PFSK-1 (cell line): Measurements from ENCODE around the gene SLC27A4.

Source experiments
- FOXP2 ChIP-seq: optimal IDR thresholded peaks from 2 replicates; pipeline ENCODE3; 2011; ENCODE audit warnings: borderline replicate concordance, control low read depth, inconsistent platforms; ENCODE audit not compliant: insufficient read depth; ENCODE audit errors: extremely low read length, extremely low read depth
- POLR2AphosphoS5 ChIP-seq: IDR thresholded peaks from 2 replicates; pipeline ENCODE4 v1.6.1; 2012; ENCODE audit warnings: low read depth, mild to moderate bottlenecking, control low read depth, low read length, moderate library complexity
- REST ChIP-seq, 2 experiments: IDR thresholded peaks; 2 replicates each; pipeline versions ENCODE4 v1.6.1 to v1.8.0; 2011 to 2012; ENCODE audit warnings: low read depth in 2 of 2, low read length in 2 of 2, control low read depth in 1 of 2, inconsistent platforms in 1 of 2, mild to moderate bottlenecking in 1 of 2, moderate library complexity in 1 of 2; ENCODE audit not compliant: insufficient read depth in 1 of 2
- SIN3A ChIP-seq: IDR thresholded peaks from 2 replicates; pipeline ENCODE4 v1.6.1; 2012; ENCODE audit warnings: mild to moderate bottlenecking, low read length, moderate library complexity, borderline replicate concordance; ENCODE audit not compliant: insufficient read depth
- TAF1 ChIP-seq: IDR thresholded peaks from 2 replicates; pipeline ENCODE4 v1.6.1; 2012; ENCODE audit warnings: low read length, control low read depth, borderline replicate concordance; ENCODE audit not compliant: insufficient read depth

Gene SLC27A4

GRCh38 chr9:128309551-128309950, 30.8 kb upstream of the SLC27A4 start:
- TF ChIP-seq SIN3A = no peak

- TF ChIP-seq TAF1 = no peak
- no peak for TF ChIP-seq FOXP2
These were observed 29.9 kb upstream of the SLC27A4 start for GRCh38 chr9:128310461-128310860.

- no peak for TF ChIP-seq FOXP2
- TF ChIP-seq POLR2AphosphoS5 = no peak
These were observed 25.6 kb upstream of the SLC27A4 start for GRCh38 chr9:128314697-128315096.

GRCh38 chr9:128316421-128316820, 23.9 kb upstream of the SLC27A4 start:
- TF ChIP-seq TAF1 = no peak
- no peak for TF ChIP-seq REST (IDR thresholded peaks at IDR 0.05; ENCODE audit: insufficient read depth in 1 of 2, low read depth in 2 of 2, low read length in 2 of 2)
- no peak for TF ChIP-seq FOXP2
- TF ChIP-seq POLR2AphosphoS5 = no peak
- TF ChIP-seq SIN3A = no peak

- TF ChIP-seq FOXP2 = no peak
These were observed 22.7 kb upstream of the SLC27A4 start for GRCh38 chr9:128317629-128318028.

GRCh38 chr9:128321343-128321742, 19.0 kb upstream of the SLC27A4 start:
- no peak for TF ChIP-seq SIN3A
- no peak for TF ChIP-seq FOXP2
- TF ChIP-seq POLR2AphosphoS5 = no peak
- TF ChIP-seq TAF1 = no peak
- no peak for TF ChIP-seq REST (IDR thresholded peaks at IDR 0.05; ENCODE audit: insufficient read depth in 1 of 2, low read depth in 2 of 2, low read length in 2 of 2)

GRCh38 chr9:128321879-128322403, 18.4 kb upstream of the SLC27A4 start:
- TF ChIP-seq POLR2AphosphoS5 (peak; percentile 77; the same call in 1 of the 2 replicates), REST (IDR thresholded peaks at IDR 0.05; ENCODE audit: insufficient read depth in 1 of 2, low read depth in 2 of 2, low read length in 2 of 2) (no peak), SIN3A (no peak)
